SK-N-SH (cell line): ENCODE results near the gene MIOX.

Source experiments
- CTCF ChIP-seq: fragments of 200-600 bp; sonication (generic); IDR thresholded peaks from 2 replicates; pipeline ENCODE4 v1.6.1; 2017; ENCODE audit warnings: antibody characterized with exemption, mild to moderate bottlenecking, moderate library complexity
- GABPA ChIP-seq: IDR thresholded peaks from 2 replicates; pipeline ENCODE4 v1.4.0; 2012; ENCODE audit warnings: low read depth, mild to moderate bottlenecking
- RFX5 ChIP-seq: IDR thresholded peaks from 2 replicates; pipeline ENCODE4 v1.6.1; 2012; ENCODE audit warnings: mild to moderate bottlenecking, improper control_type of control experiment, low read length
- USF1 ChIP-seq: IDR thresholded peaks from 2 replicates; pipeline ENCODE4 v1.4.0; 2012; ENCODE audit warnings: low read depth, borderline replicate concordance

- TF ChIP-seq GABPA (no peak), USF1 (no peak), CTCF (no peak), RFX5 (no peak)
Observed at GRCh38 chr22:50516891-50517290, 30.2 kb downstream of the MIOX start.
